ENCODE results near the gene TMEM106B. TPM values are rescaled to one million over a fixed set of nuclear protein-coding genes. Genes with fewer than 3 reads are reported as not detected.
A peak's percentile ranks its signal among the peaks of the same experiment; 100 is the strongest.

TMEM106B gene
- total and polyA plus RNA-seq, 12 donors, result 10.7 to 308 (median 92.9) TPM

DNA sequence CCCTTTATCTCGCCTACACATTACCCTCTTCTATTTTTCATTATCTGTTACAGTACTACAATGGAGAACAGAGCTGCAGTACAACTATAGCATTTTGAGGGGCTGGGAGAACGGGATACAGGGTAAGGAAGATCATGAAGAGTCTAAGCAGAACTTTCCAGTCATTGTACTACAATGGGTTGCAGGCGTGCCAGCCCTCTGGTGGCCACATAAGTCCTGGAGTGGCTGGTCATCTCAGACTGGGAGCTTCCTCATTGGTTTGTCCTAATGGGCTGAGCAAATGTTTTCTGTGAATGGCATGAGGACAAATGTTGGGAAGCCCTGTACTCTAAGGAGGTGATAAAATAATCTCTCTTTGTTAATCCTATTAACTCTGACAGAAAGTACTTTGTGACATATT, 33.0 kb downstream of the TMEM106B start:
- peak in 6 of 7 donors; percentile 18 to 61 (median 40) for DNase-seq
- Histone ChIP-seq H3K27ac (no peak overlapping the region), H3K27me3 (no peaks in the 10 kb centered on the region), H3K36me3 (replicated peaks in 1 of 2) (no peaks in the 10 kb centered on the region), H3K4me1 (replicated peaks in 1 of 2) (no peaks in the 10 kb centered on the region), H3K9me3 (replicated peaks in 1 of 3) (no peaks in the 10 kb centered on the region), H3K4me3 (no peak overlapping the region)
- TF ChIP-seq POLR2A (IDR thresholded peaks at IDR 0.05), result no peak
- TF ChIP-seq, protein P1, sequence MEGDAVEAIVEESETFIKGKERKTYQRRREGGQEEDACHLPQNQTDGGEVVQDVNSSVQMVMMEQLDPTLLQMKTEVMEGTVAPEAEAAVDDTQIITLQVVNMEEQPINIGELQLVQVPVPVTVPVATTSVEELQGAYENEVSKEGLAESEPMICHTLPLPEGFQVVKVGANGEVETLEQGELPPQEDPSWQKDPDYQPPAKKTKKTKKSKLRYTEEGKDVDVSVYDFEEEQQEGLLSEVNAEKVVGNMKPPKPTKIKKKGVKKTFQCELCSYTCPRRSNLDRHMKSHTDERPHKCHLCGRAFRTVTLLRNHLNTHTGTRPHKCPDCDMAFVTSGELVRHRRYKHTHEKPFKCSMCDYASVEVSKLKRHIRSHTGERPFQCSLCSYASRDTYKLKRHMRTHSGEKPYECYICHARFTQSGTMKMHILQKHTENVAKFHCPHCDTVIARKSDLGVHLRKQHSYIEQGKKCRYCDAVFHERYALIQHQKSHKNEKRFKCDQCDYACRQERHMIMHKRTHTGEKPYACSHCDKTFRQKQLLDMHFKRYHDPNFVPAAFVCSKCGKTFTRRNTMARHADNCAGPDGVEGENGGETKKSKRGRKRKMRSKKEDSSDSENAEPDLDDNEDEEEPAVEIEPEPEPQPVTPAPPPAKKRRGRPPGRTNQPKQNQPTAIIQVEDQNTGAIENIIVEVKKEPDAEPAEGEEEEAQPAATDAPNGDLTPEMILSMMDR (IDR thresholded peaks at IDR 0.05), result peak in 4 of 6 experiments; percentile 28 to 35 (median 30)
- intact Hi-C loops (cut with DNase I), result no loop called here
- 81 to 89% (median 82%) methylated on average over 3 of the region's 3 CpGs for WGBS, 4 donors

DNA sequence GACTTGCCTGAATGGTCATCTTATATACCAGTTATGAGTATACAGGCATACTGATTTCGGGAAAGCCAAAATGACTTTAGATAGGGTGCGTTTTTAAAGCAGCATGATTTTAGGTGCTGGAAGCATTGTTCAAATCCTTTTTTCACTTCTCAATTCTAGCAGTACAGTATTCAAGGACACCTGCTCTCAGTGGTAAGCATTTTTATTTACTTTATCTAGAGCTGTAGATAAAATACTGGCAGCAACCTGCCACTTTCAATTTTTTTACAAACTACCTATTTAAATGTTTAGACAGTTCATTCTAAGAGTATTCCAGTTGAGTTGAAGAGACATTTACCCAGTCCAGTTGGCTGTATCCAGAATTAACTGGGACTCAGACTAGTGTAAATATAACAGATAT, 33.6 kb downstream of the TMEM106B start:
- H3K9me3 ChIP-seq (replicated peaks in 1 of 3), result no peaks in the 10 kb centered on the region
- H3K27ac ChIP-seq, result no peak overlapping the region
- no peaks in the 10 kb centered on the region for H3K4me1 ChIP-seq (replicated peaks in 1 of 2)
- intact Hi-C loops (cut with DNase I), result no loop called here
- DNase-seq, result no peak
- H3K27me3 ChIP-seq, result no peaks in the 10 kb centered on the region
- no peak for TF ChIP-seq POLR2A (IDR thresholded peaks at IDR 0.05)
- TF ChIP-seq, protein P1 (IDR thresholded peaks at IDR 0.05), result no peak
- WGBS, 4 donors, result 24 to 52% (median 48%) methylated on average over 2 of the region's 2 CpGs
- H3K4me3 ChIP-seq, result no peak overlapping the region
- H3K36me3 ChIP-seq (replicated peaks in 1 of 2), result no peaks in the 10 kb centered on the region

DNA sequence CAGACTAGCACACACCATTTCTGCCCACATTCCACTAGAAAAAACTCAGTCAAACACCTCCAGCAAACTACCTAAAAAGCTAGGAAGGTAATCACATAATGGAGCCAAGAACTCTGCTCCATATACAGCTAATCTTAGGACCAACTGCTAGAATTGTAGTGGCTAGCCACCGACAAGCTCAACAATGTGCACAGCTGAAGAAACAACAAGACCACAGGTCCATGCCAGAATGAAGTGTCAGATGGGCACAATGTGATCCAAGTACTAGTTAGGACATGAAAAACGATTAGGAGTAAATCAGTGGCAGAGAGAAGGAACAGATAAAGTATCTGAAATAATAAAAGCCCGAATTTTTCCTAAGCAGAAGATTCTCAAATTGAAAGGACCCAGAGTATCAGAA, 38.6 kb downstream of the TMEM106B start:
- no peaks in the 10 kb centered on the region for H3K36me3 ChIP-seq (replicated peaks in 1 of 2)
- H3K4me1 ChIP-seq (replicated peaks in 1 of 2), result no peaks in the 10 kb centered on the region
- 61 to 74% (median 71%) methylated on average over 3 of the region's 3 CpGs for WGBS, 4 donors
- no peak for DNase-seq
- H3K27me3 ChIP-seq, result no peaks in the 10 kb centered on the region
- H3K9me3 ChIP-seq (replicated peaks in 1 of 3), result no peaks in the 10 kb centered on the region
- H3K27ac ChIP-seq, result no peak overlapping the region
- intact Hi-C loops (cut with DNase I), result no loop called here
- H3K4me3 ChIP-seq, result no peak overlapping the region
- no peak for TF ChIP-seq POLR2A (IDR thresholded peaks at IDR 0.05)
- TF ChIP-seq, protein P1 (IDR thresholded peaks at IDR 0.05), result no peak

DNA sequence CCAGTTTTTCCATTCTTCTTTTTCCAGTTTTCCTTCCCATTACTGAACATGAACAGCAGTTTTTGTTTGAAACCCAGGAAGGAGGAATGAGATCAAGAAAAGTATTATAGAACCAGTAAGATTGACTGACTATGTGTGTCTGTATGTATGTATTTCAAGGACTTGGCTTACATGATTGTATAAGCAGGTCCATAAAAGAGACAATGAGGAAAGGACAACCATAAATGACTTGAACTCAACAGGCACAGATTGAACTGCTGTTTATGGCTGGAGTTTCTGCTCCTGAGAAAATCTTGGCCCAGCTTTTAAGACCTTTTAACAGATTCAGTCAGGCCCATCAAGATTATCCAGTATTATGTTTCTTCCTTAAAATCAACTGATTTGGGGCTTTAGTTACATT, 39.1 kb downstream of the TMEM106B start:
- H3K4me1 ChIP-seq (replicated peaks in 1 of 2), result no peaks in the 10 kb centered on the region
- H3K27me3 ChIP-seq, result no peaks in the 10 kb centered on the region
- no peaks in the 10 kb centered on the region for H3K36me3 ChIP-seq (replicated peaks in 1 of 2)
- H3K27ac ChIP-seq, result no peak overlapping the region
- H3K4me3 ChIP-seq, result no peak overlapping the region
- intact Hi-C loops (cut with DNase I), result no loop called here
- DNase-seq, result no peak
- H3K9me3 ChIP-seq (replicated peaks in 1 of 3), result no peaks in the 10 kb centered on the region
- TF ChIP-seq, protein P1 (IDR thresholded peaks at IDR 0.05), result no peak
- TF ChIP-seq POLR2A (IDR thresholded peaks at IDR 0.05), result no peak
